ENCODE data around the gene SOS2. TPM values are rescaled to one million over a fixed set of nuclear protein-coding genes. Genes with fewer than 3 reads are reported as not detected.

SOS2 gene
- total RNA-seq, 1 donor from 2014 or later = 45.9 TPM

GRCh38 chr14:50091240-50091913 is 140.0 kb downstream of the SOS2 start:
- peaks cover 2 to 9% (median 2%) of the 10 kb centered on the region in 3 donors for H3K36me3 ChIP-seq (ENCODE audit: control insufficient read depth in 3 of 3, insufficient read depth in 3 of 3, low read length in 3 of 3)
- H3K27ac ChIP-seq (ENCODE audit: low read depth, low read length) = no peak overlapping the region
- no peaks in the 10 kb centered on the region for H3K9me3 ChIP-seq (ENCODE audit: control insufficient read depth in 3 of 3, low read length in 3 of 3)
- no peaks in the 10 kb centered on the region for H3K4me1 ChIP-seq (ENCODE audit: control insufficient read depth in 3 of 3, insufficient read depth in 3 of 3, low read length in 3 of 3)
- H3K27me3 ChIP-seq (ENCODE audit: control insufficient read depth in 3 of 3, insufficient read depth in 3 of 3, low read length in 3 of 3) = no peaks in the 10 kb centered on the region
- H3K4me3 ChIP-seq (ENCODE audit: low read length in 3 of 3) = no peak overlapping the region
- no peak overlapping the region for H3K9ac ChIP-seq (ENCODE audit: low read depth in 1 of 3, low read length in 3 of 3)

GRCh38 chr14:50089208-50089607 is 142.2 kb downstream of the SOS2 start:
- no peak overlapping the region for H3K4me3 ChIP-seq (ENCODE audit: low read length in 3 of 3)
- H3K9ac ChIP-seq (ENCODE audit: low read depth in 1 of 3, low read length in 3 of 3) = no peak overlapping the region
- H3K9me3 ChIP-seq (ENCODE audit: control insufficient read depth in 3 of 3, low read length in 3 of 3) = no peaks in the 10 kb centered on the region
- H3K36me3 ChIP-seq (ENCODE audit: control insufficient read depth in 3 of 3, insufficient read depth in 3 of 3, low read length in 3 of 3) = peaks cover 2 to 13% (median 2%) of the 10 kb centered on the region in 3 donors
- no peaks in the 10 kb centered on the region for H3K4me1 ChIP-seq (ENCODE audit: control insufficient read depth in 3 of 3, insufficient read depth in 3 of 3, low read length in 3 of 3)
- no peaks in the 10 kb centered on the region for H3K27me3 ChIP-seq (ENCODE audit: control insufficient read depth in 3 of 3, insufficient read depth in 3 of 3, low read length in 3 of 3)
- H3K27ac ChIP-seq (ENCODE audit: low read depth, low read length) = no peak overlapping the region

GRCh38 chr14:50088731-50089130 is 142.6 kb downstream of the SOS2 start:
- Histone ChIP-seq H3K27me3 (ENCODE audit: control insufficient read depth in 3 of 3, insufficient read depth in 3 of 3, low read length in 3 of 3) (no peaks in the 10 kb centered on the region), H3K9me3 (ENCODE audit: control insufficient read depth in 3 of 3, low read length in 3 of 3) (no peaks in the 10 kb centered on the region), H3K4me1 (ENCODE audit: control insufficient read depth in 3 of 3, insufficient read depth in 3 of 3, low read length in 3 of 3) (no peaks in the 10 kb centered on the region), H3K4me3 (ENCODE audit: low read length in 3 of 3) (no peak overlapping the region), H3K9ac (ENCODE audit: low read depth in 1 of 3, low read length in 3 of 3) (no peak overlapping the region), H3K36me3 (ENCODE audit: control insufficient read depth in 3 of 3, insufficient read depth in 3 of 3, low read length in 3 of 3) (peaks cover 2 to 13% (median 2%) of the 10 kb centered on the region in 3 donors), H3K27ac (ENCODE audit: low read depth, low read length) (no peak overlapping the region)

GRCh38 chr14:50088117-50088515 is 143.3 kb downstream of the SOS2 start:
- Histone ChIP-seq H3K27ac (ENCODE audit: low read depth, low read length) (no peak overlapping the region), H3K4me1 (ENCODE audit: control insufficient read depth in 3 of 3, insufficient read depth in 3 of 3, low read length in 3 of 3) (no peaks in the 10 kb centered on the region), H3K9me3 (ENCODE audit: control insufficient read depth in 3 of 3, low read length in 3 of 3) (no peaks in the 10 kb centered on the region), H3K36me3 (ENCODE audit: control insufficient read depth in 3 of 3, insufficient read depth in 3 of 3, low read length in 3 of 3) (peaks cover 2 to 13% (median 2%) of the 10 kb centered on the region in 3 donors), H3K27me3 (ENCODE audit: control insufficient read depth in 3 of 3, insufficient read depth in 3 of 3, low read length in 3 of 3) (no peaks in the 10 kb centered on the region), H3K9ac (ENCODE audit: low read depth in 1 of 3, low read length in 3 of 3) (no peak overlapping the region), H3K4me3 (ENCODE audit: low read length in 3 of 3) (no peak overlapping the region)

GRCh38 chr14:50087341-50088116 is 143.8 kb downstream of the SOS2 start:
- Histone ChIP-seq H3K4me1 (ENCODE audit: control insufficient read depth in 3 of 3, insufficient read depth in 3 of 3, low read length in 3 of 3) (no peaks in the 10 kb centered on the region), H3K27me3 (ENCODE audit: control insufficient read depth in 3 of 3, insufficient read depth in 3 of 3, low read length in 3 of 3) (no peaks in the 10 kb centered on the region), H3K9me3 (ENCODE audit: control insufficient read depth in 3 of 3, low read length in 3 of 3) (no peaks in the 10 kb centered on the region), H3K36me3 (ENCODE audit: control insufficient read depth in 3 of 3, insufficient read depth in 3 of 3, low read length in 3 of 3) (peaks cover 2 to 13% (median 2%) of the 10 kb centered on the region in 3 donors), H3K27ac (ENCODE audit: low read depth, low read length) (no peak overlapping the region), H3K9ac (ENCODE audit: low read depth in 1 of 3, low read length in 3 of 3) (no peak overlapping the region), H3K4me3 (ENCODE audit: low read length in 3 of 3) (no peak overlapping the region)

GRCh38 chr14:50086321-50086711 is 145.1 kb downstream of the SOS2 start:
- Histone ChIP-seq H3K9me3 (ENCODE audit: control insufficient read depth in 3 of 3, low read length in 3 of 3) (no peaks in the 10 kb centered on the region), H3K27ac (ENCODE audit: low read depth, low read length) (no peak overlapping the region), H3K4me1 (ENCODE audit: control insufficient read depth in 3 of 3, insufficient read depth in 3 of 3, low read length in 3 of 3) (no peaks in the 10 kb centered on the region), H3K27me3 (ENCODE audit: control insufficient read depth in 3 of 3, insufficient read depth in 3 of 3, low read length in 3 of 3) (no peaks in the 10 kb centered on the region), H3K9ac (ENCODE audit: low read depth in 1 of 3, low read length in 3 of 3) (no peak overlapping the region), H3K4me3 (ENCODE audit: low read length in 3 of 3) (no peak overlapping the region), H3K36me3 (ENCODE audit: control insufficient read depth in 3 of 3, insufficient read depth in 3 of 3, low read length in 3 of 3) (peaks cover 0 to 8% (median 2%) of the 10 kb centered on the region in 3 donors)

- Histone ChIP-seq H3K4me1 (ENCODE audit: control insufficient read depth in 3 of 3, insufficient read depth in 3 of 3, low read length in 3 of 3) (no peaks in the 10 kb centered on the region), H3K9ac (ENCODE audit: low read depth in 1 of 3, low read length in 3 of 3) (no peak overlapping the region), H3K27me3 (ENCODE audit: control insufficient read depth in 3 of 3, insufficient read depth in 3 of 3, low read length in 3 of 3) (no peaks in the 10 kb centered on the region), H3K9me3 (ENCODE audit: control insufficient read depth in 3 of 3, low read length in 3 of 3) (no peaks in the 10 kb centered on the region), H3K4me3 (ENCODE audit: low read length in 3 of 3) (no peak overlapping the region), H3K36me3 (ENCODE audit: control insufficient read depth in 3 of 3, insufficient read depth in 3 of 3, low read length in 3 of 3) (peaks cover 0 to 8% (median 2%) of the 10 kb centered on the region in 3 donors), H3K27ac (ENCODE audit: low read depth, low read length) (no peak overlapping the region)
Observed at GRCh38 chr14:50085570-50086320, 145.6 kb downstream of the SOS2 start.

GRCh38 chr14:50084666-50085065 is 146.7 kb downstream of the SOS2 start:
- H3K4me1 ChIP-seq (ENCODE audit: control insufficient read depth in 3 of 3, insufficient read depth in 3 of 3, low read length in 3 of 3) = no peaks in the 10 kb centered on the region
- no peaks in the 10 kb centered on the region for H3K27me3 ChIP-seq (ENCODE audit: control insufficient read depth in 3 of 3, insufficient read depth in 3 of 3, low read length in 3 of 3)
- no peak overlapping the region for H3K27ac ChIP-seq (ENCODE audit: low read depth, low read length)
- no peak overlapping the region for H3K9ac ChIP-seq (ENCODE audit: low read depth in 1 of 3, low read length in 3 of 3)
- H3K9me3 ChIP-seq (ENCODE audit: control insufficient read depth in 3 of 3, low read length in 3 of 3) = no peaks in the 10 kb centered on the region
- no peak overlapping the region for H3K4me3 ChIP-seq (ENCODE audit: low read length in 3 of 3)
- peaks cover 0 to 8% (median 2%) of the 10 kb centered on the region in 3 donors for H3K36me3 ChIP-seq (ENCODE audit: control insufficient read depth in 3 of 3, insufficient read depth in 3 of 3, low read length in 3 of 3)

GRCh38 chr14:50083467-50084337 is 147.7 kb downstream of the SOS2 start:
- no peak overlapping the region for H3K4me3 ChIP-seq (ENCODE audit: low read length in 3 of 3)
- peaks cover 0 to 8% (median 0%) of the 10 kb centered on the region in 3 donors for H3K36me3 ChIP-seq (ENCODE audit: control insufficient read depth in 3 of 3, insufficient read depth in 3 of 3, low read length in 3 of 3)
- no peaks in the 10 kb centered on the region for H3K9me3 ChIP-seq (ENCODE audit: control insufficient read depth in 3 of 3, low read length in 3 of 3)
- no peaks in the 10 kb centered on the region for H3K4me1 ChIP-seq (ENCODE audit: control insufficient read depth in 3 of 3, insufficient read depth in 3 of 3, low read length in 3 of 3)
- H3K27ac ChIP-seq (ENCODE audit: low read depth, low read length) = no peak overlapping the region
- no peaks in the 10 kb centered on the region for H3K27me3 ChIP-seq (ENCODE audit: control insufficient read depth in 3 of 3, insufficient read depth in 3 of 3, low read length in 3 of 3)
- H3K9ac ChIP-seq (ENCODE audit: low read depth in 1 of 3, low read length in 3 of 3) = no peak overlapping the region

Data from skeletal muscle tissue (tissue), 4 donors.